HG03520 (cell line): Measurements from ENCODE around the gene POU2AF3.
"Not testable (repeated sequence)": the region's sequence is repeated elsewhere in the genome, so short reads cannot be mapped to it uniquely, and the experiment has no call there.

Experiments
- ATAC-seq: cut with Tn5 transposase; IDR thresholded peaks from one replicate; pipeline ENCODE4 v1.9.1; 2021; ENCODE audit warnings: mild to moderate bottlenecking, moderate library complexity; ENCODE audit not compliant: unreplicated experiment

POU2AF3 gene

GRCh38 chr11:111298413-111299100, at the start of gene POU2AF3:
Gene POU2AF3, plus strand, starts transcription at chr11:111298546. Its CDS starts 36 bp downstream, at chr11:111298582.
- no peak for ATAC-seq

- no peak for ATAC-seq
These were observed 47.4 kb upstream of the POU2AF3 start for GRCh38 chr11:111250936-111251335.

GRCh38 chr11:111253131-111253530, 45.2 kb upstream of the POU2AF3 start:
- ATAC-seq, result no peak

- ATAC-seq, result no peak
These were observed 44.7 kb upstream of the POU2AF3 start for GRCh38 chr11:111253630-111254029.

GRCh38 chr11:111258046-111258445, 40.3 kb upstream of the POU2AF3 start:
- no peak for ATAC-seq

- no peak for ATAC-seq
These were observed 38.5 kb upstream of the POU2AF3 start for GRCh38 chr11:111259896-111260295.

- ATAC-seq, result no peak
These were observed 37.5 kb upstream of the POU2AF3 start for GRCh38 chr11:111260811-111261210.

- ATAC-seq, result no peak
These were observed 33.7 kb upstream of the POU2AF3 start for GRCh38 chr11:111264646-111265045.

- no peak for ATAC-seq
These were observed 32.9 kb upstream of the POU2AF3 start for GRCh38 chr11:111265421-111265820.

GRCh38 chr11:111268303-111268702, 30.0 kb upstream of the POU2AF3 start:
- ATAC-seq, result not testable (repeated sequence)

- no peak for ATAC-seq
These were observed 29.0 kb upstream of the POU2AF3 start for GRCh38 chr11:111269146-111269868.

- ATAC-seq, result no peak
These were observed 25.9 kb upstream of the POU2AF3 start for GRCh38 chr11:111272420-111272819.

GRCh38 chr11:111282562-111283075, 15.7 kb upstream of the POU2AF3 start:
- ATAC-seq, result no peak

- no peak for ATAC-seq
These were observed 14.3 kb upstream of the POU2AF3 start for GRCh38 chr11:111283945-111284481.

- ATAC-seq, result no peak
These were observed 12.9 kb upstream of the POU2AF3 start for GRCh38 chr11:111285189-111286091.

GRCh38 chr11:111291764-111292163, 6.6 kb upstream of the POU2AF3 start:
- no peak for ATAC-seq

- not testable (repeated sequence) for ATAC-seq
These were observed 5.9 kb upstream of the POU2AF3 start for GRCh38 chr11:111292408-111292807.

- ATAC-seq, result no peak
These were observed 2.1 kb upstream of the POU2AF3 start for GRCh38 chr11:111296196-111296595.

- ATAC-seq, result no peak
These were observed 650 bp upstream of the POU2AF3 start for GRCh38 chr11:111297696-111298095.

- peak; percentile 51 for ATAC-seq
These were observed 1.0 kb downstream of the POU2AF3 start for GRCh38 chr11:111299101-111300026.
